GM20431 (cell line): ENCODE results near the gene CLPTM1L.
"Not testable (repeated sequence)": the region's sequence is repeated elsewhere in the genome, so short reads cannot be mapped to it uniquely, and the experiment has no call there.

Experiments
- in situ Hi-C: fragments of 300-500 bp; cut with MseI, MboI; formaldehyde crosslinking; loops from one replicate; pipeline ENCODE4 v1.15.0; 2020; ENCODE audit warnings: low sequenced_read_pairs; ENCODE audit not compliant: unreplicated experiment

The CLPTM1L gene

GRCh38 chr5:1343315-1343751 lies 1.6 kb downstream of the CLPTM1L start:
- in situ Hi-C loops, result no loop called here

- in situ Hi-C loops, result not testable (repeated sequence)
Measured at GRCh38 chr5:1342711-1343110, 2.2 kb downstream of the CLPTM1L start.

- in situ Hi-C loops, result no loop called here
Measured at GRCh38 chr5:1342268-1342667, 2.6 kb downstream of the CLPTM1L start.

- in situ Hi-C loops, result no loop called here
Measured at GRCh38 chr5:1341863-1342262, 3.0 kb downstream of the CLPTM1L start.

- in situ Hi-C loops, result not testable (repeated sequence)
Measured at GRCh38 chr5:1339818-1340210, 5.1 kb downstream of the CLPTM1L start.

- in situ Hi-C loops, result not testable (repeated sequence)
Measured at GRCh38 chr5:1339139-1339817, 5.6 kb downstream of the CLPTM1L start.

GRCh38 chr5:1338506-1339070 lies 6.3 kb downstream of the CLPTM1L start:
- in situ Hi-C loops, result no loop called here

- in situ Hi-C loops, result no loop called here
Measured at GRCh38 chr5:1338196-1338490, 6.8 kb downstream of the CLPTM1L start.

GRCh38 chr5:1337489-1338195 lies 7.3 kb downstream of the CLPTM1L start:
- in situ Hi-C loops, result no loop called here

GRCh38 chr5:1336749-1337488 lies 8.0 kb downstream of the CLPTM1L start:
- in situ Hi-C loops, result no loop called here

- in situ Hi-C loops, result no loop called here
Measured at GRCh38 chr5:1336106-1336561, 8.8 kb downstream of the CLPTM1L start.

GRCh38 chr5:1335540-1336095 lies 9.3 kb downstream of the CLPTM1L start:
- in situ Hi-C loops, result no loop called here

- in situ Hi-C loops, result no loop called here
Measured at GRCh38 chr5:1334831-1335539, 9.9 kb downstream of the CLPTM1L start.

GRCh38 chr5:1333986-1334385 lies 10.9 kb downstream of the CLPTM1L start:
- in situ Hi-C loops, result no loop called here

GRCh38 chr5:1333286-1333685 lies 11.6 kb downstream of the CLPTM1L start:
- in situ Hi-C loops, result not testable (repeated sequence)

GRCh38 chr5:1332461-1333001 lies 12.4 kb downstream of the CLPTM1L start:
- in situ Hi-C loops, result no loop called here

GRCh38 chr5:1331861-1332405 lies 13.0 kb downstream of the CLPTM1L start:
- in situ Hi-C loops, result no loop called here

GRCh38 chr5:1330847-1331831 lies 13.8 kb downstream of the CLPTM1L start:
- in situ Hi-C loops, result no loop called here
